K562 (cell line): ENCODE results near the gene PDCD1. TPM values are rescaled to one million over a fixed set of nuclear protein-coding genes. Genes with fewer than 3 reads are reported as not detected.
A peak's percentile ranks its signal among the peaks of the same experiment; 100 is the strongest.

Source experiments
- GABPB1 ChIP-seq: sonication (generic); formaldehyde crosslinking; IDR thresholded peaks from 2 replicates; pipeline ENCODE4 v1.8.0; 2022; ENCODE audit warnings: mild to moderate bottlenecking, missing genetic modification reagents
- IRF9 ChIP-seq: fragments of 450-650 bp; IDR thresholded peaks from 2 replicates; pipeline ENCODE4 v1.6.1; 2016; ENCODE audit warnings: missing biosample characterization, missing genetic modification characterization
- KDM5B ChIP-seq: fragments of 200-600 bp; sonication (generic); IDR thresholded peaks from 2 replicates; pipeline ENCODE4 v1.6.1; 2012; ENCODE audit warnings: low read depth, mild to moderate bottlenecking, moderate library complexity, low read length, control low read depth, inconsistent platforms; ENCODE audit not compliant: insufficient replicate concordance
- LEF1 ChIP-seq: fragments of 450-650 bp; IDR thresholded peaks from 2 replicates; pipeline ENCODE4 v1.6.1; 2016; ENCODE audit warnings: mild to moderate bottlenecking
- NCOR1 ChIP-seq: fragments of 450-650 bp; IDR thresholded peaks from 2 replicates; pipeline ENCODE4 v1.6.1; 2016; ENCODE audit warnings: mild to moderate bottlenecking, moderate library complexity
- ZNF140 ChIP-seq: fragments of 250-450 bp; sonication (Bioruptor Pico); IDR thresholded peaks from 2 replicates; pipeline ENCODE4 v1.8.0; 2021; ENCODE audit warnings: moderate library complexity, mild to moderate bottlenecking, inconsistent platforms
- ZNF316 ChIP-seq: fragments of 450-650 bp; IDR thresholded peaks from 2 replicates; pipeline ENCODE4 v1.6.1; 2016
- ZNF561 ChIP-seq: fragments of 450-650 bp; formaldehyde crosslinking; conservative IDR thresholded peaks from 2 replicates; pipeline ENCODE4 v1.4.0; 2020; ENCODE audit warnings: mild to moderate bottlenecking, moderate library complexity
- ZNF764 ChIP-seq: fragments of 250-450 bp; sonication (Bioruptor Pico); IDR thresholded peaks from 2 replicates; pipeline ENCODE4 v1.4.0; 2020; ENCODE audit warnings: low read depth, mild to moderate bottlenecking, moderate library complexity
- ZNF780A ChIP-seq: fragments of 250-450 bp; sonication (Bioruptor Pico); IDR thresholded peaks from 2 replicates; pipeline ENCODE4 v1.5.0; 2021; ENCODE audit warnings: mild to moderate bottlenecking
- polyA plus RNA-seq, 8 experiments: library from polyadenylated mRNA; depleted of rRNA in 4 of 8; stranded (reverse) in 5 of 8; unstranded in 3 of 8; fragments of >200 nt; fragmentation: Nextera tagmentation in 2 of 8; fragmentation: Illumina TruSeq in 1 of 8; extraction: Ambion mirVana in 2 of 8; extraction: Trizol in 1 of 8; gene quantifications; 2 replicates each; pipeline versions ENCODE4 v1.2.1 to v1.2.3, GENCODE V29; 2011 to 2014; ENCODE audit warnings: inconsistent platforms in 1 of 8, missing spikeins in 1 of 8
- total RNA-seq, 7 experiments: library from RNA; depleted of rRNA in 6 of 7; stranded (reverse); fragments of >200 nt in 6 of 7; fragmentation: Illumina TruSeq in 2 of 7; extraction: Trizol in 2 of 7; gene quantifications; 2 replicates each; pipeline versions ENCODE4 v1.2.1 to v1.2.3, GENCODE V29; 2011 to 2021; ENCODE audit warnings: low replicate concordance in 1 of 7
- TF ChIP-seq, protein P1 (sequence below): IDR thresholded peaks from 3 replicates; pipeline ENCODE4 v1.6.1; 2011; ENCODE audit warnings: borderline replicate concordance, mild to moderate bottlenecking; ENCODE audit not compliant: insufficient read length, insufficient read depth
- TF ChIP-seq, protein P2 (sequence below): sonication (generic); formaldehyde crosslinking; IDR thresholded peaks from 2 replicates; pipeline ENCODE4 v1.8.0; 2023; ENCODE audit warnings: mild to moderate bottlenecking, missing genetic modification reagents
- TF ChIP-seq, protein P3 (sequence below): fragments of 450-650 bp; IDR thresholded peaks from 2 replicates; pipeline ENCODE4 v1.6.1; 2017; ENCODE audit warnings: mild to moderate bottlenecking, moderate library complexity
- TF ChIP-seq, protein P4 (sequence below): sonication (generic); formaldehyde crosslinking; IDR thresholded peaks from 2 replicates; pipeline ENCODE4 v1.8.0; 2022; ENCODE audit warnings: mild to moderate bottlenecking, low read depth, missing genetic modification reagents

PDCD1 gene
- total and polyA plus RNA-seq, 9 of the 15 experiments (the other 6 are each of a cell fraction or from before 2014, with no cell fraction given) = 0.15 to 2.5 (median 1.0) TPM; not detected in 2

- TF ChIP-seq ZNF561 (no peak), NCOR1 (no peak), ZNF780A (no peak), KDM5B (no peak), LEF1 (no peak), IRF9 (tag) (no peak), GABPB1 (CRISPR knock-in tag) (0 out of 2 replicates have a peak, but pooled peaks have one; percentile 1), ZNF140 (CRISPR knock-in tag) (no peak), ZNF316 (no peak), ZNF764 (no peak)
- TF ChIP-seq, protein P1, sequence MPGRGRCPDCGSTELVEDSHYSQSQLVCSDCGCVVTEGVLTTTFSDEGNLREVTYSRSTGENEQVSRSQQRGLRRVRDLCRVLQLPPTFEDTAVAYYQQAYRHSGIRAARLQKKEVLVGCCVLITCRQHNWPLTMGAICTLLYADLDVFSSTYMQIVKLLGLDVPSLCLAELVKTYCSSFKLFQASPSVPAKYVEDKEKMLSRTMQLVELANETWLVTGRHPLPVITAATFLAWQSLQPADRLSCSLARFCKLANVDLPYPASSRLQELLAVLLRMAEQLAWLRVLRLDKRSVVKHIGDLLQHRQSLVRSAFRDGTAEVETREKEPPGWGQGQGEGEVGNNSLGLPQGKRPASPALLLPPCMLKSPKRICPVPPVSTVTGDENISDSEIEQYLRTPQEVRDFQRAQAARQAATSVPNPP = no peak
- TF ChIP-seq, protein P2, sequence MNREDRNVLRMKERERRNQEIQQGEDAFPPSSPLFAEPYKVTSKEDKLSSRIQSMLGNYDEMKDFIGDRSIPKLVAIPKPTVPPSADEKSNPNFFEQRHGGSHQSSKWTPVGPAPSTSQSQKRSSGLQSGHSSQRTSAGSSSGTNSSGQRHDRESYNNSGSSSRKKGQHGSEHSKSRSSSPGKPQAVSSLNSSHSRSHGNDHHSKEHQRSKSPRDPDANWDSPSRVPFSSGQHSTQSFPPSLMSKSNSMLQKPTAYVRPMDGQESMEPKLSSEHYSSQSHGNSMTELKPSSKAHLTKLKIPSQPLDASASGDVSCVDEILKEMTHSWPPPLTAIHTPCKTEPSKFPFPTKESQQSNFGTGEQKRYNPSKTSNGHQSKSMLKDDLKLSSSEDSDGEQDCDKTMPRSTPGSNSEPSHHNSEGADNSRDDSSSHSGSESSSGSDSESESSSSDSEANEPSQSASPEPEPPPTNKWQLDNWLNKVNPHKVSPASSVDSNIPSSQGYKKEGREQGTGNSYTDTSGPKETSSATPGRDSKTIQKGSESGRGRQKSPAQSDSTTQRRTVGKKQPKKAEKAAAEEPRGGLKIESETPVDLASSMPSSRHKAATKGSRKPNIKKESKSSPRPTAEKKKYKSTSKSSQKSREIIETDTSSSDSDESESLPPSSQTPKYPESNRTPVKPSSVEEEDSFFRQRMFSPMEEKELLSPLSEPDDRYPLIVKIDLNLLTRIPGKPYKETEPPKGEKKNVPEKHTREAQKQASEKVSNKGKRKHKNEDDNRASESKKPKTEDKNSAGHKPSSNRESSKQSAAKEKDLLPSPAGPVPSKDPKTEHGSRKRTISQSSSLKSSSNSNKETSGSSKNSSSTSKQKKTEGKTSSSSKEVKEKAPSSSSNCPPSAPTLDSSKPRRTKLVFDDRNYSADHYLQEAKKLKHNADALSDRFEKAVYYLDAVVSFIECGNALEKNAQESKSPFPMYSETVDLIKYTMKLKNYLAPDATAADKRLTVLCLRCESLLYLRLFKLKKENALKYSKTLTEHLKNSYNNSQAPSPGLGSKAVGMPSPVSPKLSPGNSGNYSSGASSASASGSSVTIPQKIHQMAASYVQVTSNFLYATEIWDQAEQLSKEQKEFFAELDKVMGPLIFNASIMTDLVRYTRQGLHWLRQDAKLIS = no peak
- TF ChIP-seq, protein P3, sequence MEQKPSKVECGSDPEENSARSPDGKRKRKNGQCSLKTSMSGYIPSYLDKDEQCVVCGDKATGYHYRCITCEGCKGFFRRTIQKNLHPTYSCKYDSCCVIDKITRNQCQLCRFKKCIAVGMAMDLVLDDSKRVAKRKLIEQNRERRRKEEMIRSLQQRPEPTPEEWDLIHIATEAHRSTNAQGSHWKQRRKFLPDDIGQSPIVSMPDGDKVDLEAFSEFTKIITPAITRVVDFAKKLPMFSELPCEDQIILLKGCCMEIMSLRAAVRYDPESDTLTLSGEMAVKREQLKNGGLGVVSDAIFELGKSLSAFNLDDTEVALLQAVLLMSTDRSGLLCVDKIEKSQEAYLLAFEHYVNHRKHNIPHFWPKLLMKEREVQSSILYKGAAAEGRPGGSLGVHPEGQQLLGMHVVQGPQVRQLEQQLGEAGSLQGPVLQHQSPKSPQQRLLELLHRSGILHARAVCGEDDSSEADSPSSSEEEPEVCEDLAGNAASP = no peak
- TF ChIP-seq, protein P4, sequence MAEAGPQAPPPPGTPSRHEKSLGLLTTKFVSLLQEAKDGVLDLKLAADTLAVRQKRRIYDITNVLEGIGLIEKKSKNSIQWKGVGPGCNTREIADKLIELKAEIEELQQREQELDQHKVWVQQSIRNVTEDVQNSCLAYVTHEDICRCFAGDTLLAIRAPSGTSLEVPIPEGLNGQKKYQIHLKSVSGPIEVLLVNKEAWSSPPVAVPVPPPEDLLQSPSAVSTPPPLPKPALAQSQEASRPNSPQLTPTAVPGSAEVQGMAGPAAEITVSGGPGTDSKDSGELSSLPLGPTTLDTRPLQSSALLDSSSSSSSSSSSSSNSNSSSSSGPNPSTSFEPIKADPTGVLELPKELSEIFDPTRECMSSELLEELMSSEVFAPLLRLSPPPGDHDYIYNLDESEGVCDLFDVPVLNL (CRISPR knock-in tag) = no peak
These were observed 23.5 kb upstream of the PDCD1 start (continued) for GRCh38 chr2:241882091-241882625.
